ENCODE measurements around the gene ARHGEF38.
A peak's percentile ranks its signal among the peaks of the same experiment; 100 is the strongest.

Gene ARHGEF38

DNA sequence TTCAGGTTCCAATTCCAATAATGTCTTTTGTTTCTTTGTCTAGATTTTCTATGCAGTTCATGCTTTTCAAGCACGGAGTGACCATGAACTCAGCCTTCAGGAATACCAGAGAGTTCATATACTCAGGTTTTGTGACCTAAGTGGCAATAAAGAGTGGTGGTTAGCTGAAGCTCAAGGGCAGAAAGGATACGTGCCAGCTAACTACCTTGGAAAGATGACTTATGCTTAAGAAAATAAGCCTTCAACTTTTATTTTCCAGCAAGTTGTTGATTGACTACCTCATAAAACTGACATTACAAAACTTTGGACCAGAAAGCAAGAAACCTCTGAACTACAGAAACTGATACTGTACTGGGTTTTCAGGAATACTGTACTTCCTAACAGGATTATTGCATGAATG lies 125.3 kb downstream of the ARHGEF38 start:
- no peak overlapping the region for H4K91ac ChIP-seq (ENCODE audit: low read depth, low read length)
- peaks cover 0 to 1% of the 10 kb centered on the region in 2 experiments for H3K4me1 ChIP-seq (ENCODE audit: control insufficient read depth in 1 of 2, insufficient read depth in 2 of 2, low read length in 2 of 2)
- no CpG with 5 or more reads among the region's 2 CpGs for WGBS (ENCODE audit: extremely low coverage, insufficient coverage, insufficient read length)
- no peak overlapping the region for H3K23ac ChIP-seq (ENCODE audit: low read length)
- no peaks in the 10 kb centered on the region for H3K9me3 ChIP-seq (ENCODE audit: insufficient read depth, low read depth, low read length)
- H3K79me2 ChIP-seq (ENCODE audit: control insufficient read depth, insufficient read depth, low read length, poor library complexity) = no peaks in the 10 kb centered on the region
- H2BK12ac ChIP-seq (ENCODE audit: low read length) = no peak overlapping the region
- no peak overlapping the region for H4K12ac ChIP-seq (ENCODE audit: low read depth, low read length)
- no peak overlapping the region for H3K9ac ChIP-seq (ENCODE audit: low read length)
- no peak overlapping the region for H2BK5ac ChIP-seq (ENCODE audit: low read depth, low read length, poor library complexity)
- no peak overlapping the region for H2AK5ac ChIP-seq (ENCODE audit: low read length)
- peaks cover 0 to 2% of the 10 kb centered on the region in 2 experiments for H3K36me3 ChIP-seq (ENCODE audit: control insufficient read depth in 1 of 2, insufficient read depth in 2 of 2, low read length in 2 of 2)
- H2AFZ ChIP-seq (ENCODE audit: insufficient read depth, low read length, poor library complexity) = no peak overlapping the region
- no peak overlapping the region for H3K4me2 ChIP-seq (ENCODE audit: low read length)
- H3K27me3 ChIP-seq (ENCODE audit: insufficient read depth, low read length) = no peaks in the 10 kb centered on the region
- no peak overlapping the region for H3K4ac ChIP-seq (ENCODE audit: low read depth, low read length)
- no peak overlapping the region for H3K18ac ChIP-seq (ENCODE audit: low read length)
- no peak overlapping the region for H3K4me3 ChIP-seq (ENCODE audit: low read depth, low read length)
- no peak overlapping the region for H4K8ac ChIP-seq (ENCODE audit: low read depth, low read length)
- no peak overlapping the region for H3K27ac ChIP-seq (ENCODE audit: low read depth, low read length)
- no peak overlapping the region for H3K14ac ChIP-seq (ENCODE audit: low read length)
- no peak for DNase-seq
- H3K79me1 ChIP-seq (ENCODE audit: low read length) = no peaks in the 10 kb centered on the region
- no peak overlapping the region for H2BK120ac ChIP-seq (ENCODE audit: insufficient read depth, low read length, poor library complexity)

GRCh38 chr4:105679186-105679585 lies 126.8 kb downstream of the ARHGEF38 start:
- no peak overlapping the region for H3K9ac ChIP-seq (ENCODE audit: low read length)
- H3K79me1 ChIP-seq (ENCODE audit: low read length) = no peaks in the 10 kb centered on the region
- no peak overlapping the region for H2BK5ac ChIP-seq (ENCODE audit: low read depth, low read length, poor library complexity)
- no peak overlapping the region for H2AFZ ChIP-seq (ENCODE audit: insufficient read depth, low read length, poor library complexity)
- peaks cover 0 to 4% of the 10 kb centered on the region in 2 experiments for H3K4me1 ChIP-seq (ENCODE audit: control insufficient read depth in 1 of 2, insufficient read depth in 2 of 2, low read length in 2 of 2)
- no peak overlapping the region for H3K14ac ChIP-seq (ENCODE audit: low read length)
- no peak overlapping the region for H4K8ac ChIP-seq (ENCODE audit: low read depth, low read length)
- H3K9me3 ChIP-seq (ENCODE audit: insufficient read depth, low read depth, low read length) = no peaks in the 10 kb centered on the region
- no peak overlapping the region for H3K27ac ChIP-seq (ENCODE audit: low read depth, low read length)
- WGBS (ENCODE audit: extremely low coverage, insufficient coverage, insufficient read length) = no CpG with 5 or more reads among the region's 2 CpGs
- no peak overlapping the region for H3K23ac ChIP-seq (ENCODE audit: low read length)
- no peak overlapping the region for H3K4me3 ChIP-seq (ENCODE audit: low read depth, low read length)
- H2BK12ac ChIP-seq (ENCODE audit: low read length) = no peak overlapping the region
- no peak overlapping the region for H4K12ac ChIP-seq (ENCODE audit: low read depth, low read length)
- H2AK5ac ChIP-seq (ENCODE audit: low read length) = no peak overlapping the region
- no peak overlapping the region for H3K18ac ChIP-seq (ENCODE audit: low read length)
- no peak overlapping the region for H4K91ac ChIP-seq (ENCODE audit: low read depth, low read length)
- no peaks in the 10 kb centered on the region for H3K27me3 ChIP-seq (ENCODE audit: insufficient read depth, low read length)
- no peaks in the 10 kb centered on the region for H3K79me2 ChIP-seq (ENCODE audit: control insufficient read depth, insufficient read depth, low read length, poor library complexity)
- no peak for DNase-seq
- no peak overlapping the region for H3K4me2 ChIP-seq (ENCODE audit: low read length)
- H3K36me3 ChIP-seq (ENCODE audit: control insufficient read depth in 1 of 2, insufficient read depth in 2 of 2, low read length in 2 of 2) = peaks cover 0 to 4% of the 10 kb centered on the region in 2 experiments
- H3K4ac ChIP-seq (ENCODE audit: low read depth, low read length) = no peak overlapping the region
- H2BK120ac ChIP-seq (ENCODE audit: insufficient read depth, low read length, poor library complexity) = no peak overlapping the region

DNA sequence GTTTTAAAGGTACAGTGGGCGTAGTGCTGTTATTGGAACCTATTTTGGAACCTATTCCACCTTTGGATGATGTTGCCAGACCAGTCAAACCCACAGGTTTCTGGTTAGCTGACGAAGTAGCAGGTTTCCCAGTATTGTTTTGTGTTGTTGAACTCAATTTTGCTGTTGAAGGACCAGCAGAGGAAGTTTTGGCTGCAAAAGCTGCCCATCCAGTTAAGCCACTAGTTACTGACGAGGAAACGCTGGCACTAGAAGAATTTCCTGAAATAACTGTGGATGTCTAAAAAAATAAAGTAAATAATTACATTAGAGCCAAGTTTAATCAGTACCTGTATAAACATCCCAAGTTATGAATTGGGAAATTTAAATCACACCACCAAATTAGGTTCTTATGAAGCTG lies 130.6 kb downstream of the ARHGEF38 start:
- Histone ChIP-seq H2BK12ac (ENCODE audit: low read length) (no peak overlapping the region), H3K79me2 (ENCODE audit: control insufficient read depth, insufficient read depth, low read length, poor library complexity) (no peaks in the 10 kb centered on the region), H4K8ac (ENCODE audit: low read depth, low read length) (no peak overlapping the region), H3K18ac (ENCODE audit: low read length) (no peak overlapping the region), H3K79me1 (ENCODE audit: low read length) (no peaks in the 10 kb centered on the region), H3K4me2 (ENCODE audit: low read length) (peak overlapping the region; percentile 26), H3K27me3 (ENCODE audit: insufficient read depth, low read length) (no peaks in the 10 kb centered on the region), H2BK5ac (ENCODE audit: low read depth, low read length, poor library complexity) (no peak overlapping the region), H2AFZ (ENCODE audit: insufficient read depth, low read length, poor library complexity) (no peak overlapping the region), H3K27ac (ENCODE audit: low read depth, low read length) (peak overlapping the region; percentile 14), H3K9me3 (ENCODE audit: insufficient read depth, low read depth, low read length) (no peaks in the 10 kb centered on the region), H2AK5ac (ENCODE audit: low read length) (no peak overlapping the region), H4K91ac (ENCODE audit: low read depth, low read length) (no peak overlapping the region), H3K36me3 (ENCODE audit: control insufficient read depth in 1 of 2, insufficient read depth in 2 of 2, low read length in 2 of 2) (peaks cover 0 to 4% of the 10 kb centered on the region in 2 experiments), H3K9ac (ENCODE audit: low read length) (no peak overlapping the region), H3K23ac (ENCODE audit: low read length) (no peak overlapping the region), H3K14ac (ENCODE audit: low read length) (no peak overlapping the region), H3K4ac (ENCODE audit: low read depth, low read length) (no peak overlapping the region), H2BK120ac (ENCODE audit: insufficient read depth, low read length, poor library complexity) (no peak overlapping the region), H4K12ac (ENCODE audit: low read depth, low read length) (no peak overlapping the region), H3K4me1 (ENCODE audit: control insufficient read depth in 1 of 2, insufficient read depth in 2 of 2, low read length in 2 of 2) (peaks cover 0 to 4% of the 10 kb centered on the region in 2 experiments), H3K4me3 (ENCODE audit: low read depth, low read length) (no peak overlapping the region)
- DNase-seq = peak in 1 of 2 donors; percentile 36
- WGBS (ENCODE audit: extremely low coverage, insufficient coverage, insufficient read length) = no CpG with 5 or more reads among the region's 4 CpGs

GRCh38 chr4:105686571-105686970 lies 134.2 kb downstream of the ARHGEF38 start:
- Histone ChIP-seq H4K91ac (ENCODE audit: low read depth, low read length) (no peak overlapping the region), H3K27me3 (ENCODE audit: insufficient read depth, low read length) (no peaks in the 10 kb centered on the region), H3K4me1 (ENCODE audit: control insufficient read depth in 1 of 2, insufficient read depth in 2 of 2, low read length in 2 of 2) (peaks cover 0 to 4% of the 10 kb centered on the region in 2 experiments), H3K18ac (ENCODE audit: low read length) (no peak overlapping the region), H3K9me3 (ENCODE audit: insufficient read depth, low read depth, low read length) (no peaks in the 10 kb centered on the region), H3K79me2 (ENCODE audit: control insufficient read depth, insufficient read depth, low read length, poor library complexity) (no peaks in the 10 kb centered on the region), H2AK5ac (ENCODE audit: low read length) (no peak overlapping the region), H3K4ac (ENCODE audit: low read depth, low read length) (no peak overlapping the region), H3K27ac (ENCODE audit: low read depth, low read length) (no peak overlapping the region), H3K79me1 (ENCODE audit: low read length) (no peaks in the 10 kb centered on the region), H4K8ac (ENCODE audit: low read depth, low read length) (no peak overlapping the region), H3K4me3 (ENCODE audit: low read depth, low read length) (no peak overlapping the region), H3K9ac (ENCODE audit: low read length) (no peak overlapping the region), H3K36me3 (ENCODE audit: control insufficient read depth in 1 of 2, insufficient read depth in 2 of 2, low read length in 2 of 2) (peaks cover 3 to 6% of the 10 kb centered on the region in 2 experiments), H2AFZ (ENCODE audit: insufficient read depth, low read length, poor library complexity) (no peak overlapping the region), H2BK12ac (ENCODE audit: low read length) (no peak overlapping the region), H4K12ac (ENCODE audit: low read depth, low read length) (no peak overlapping the region), H3K14ac (ENCODE audit: low read length) (no peak overlapping the region), H2BK5ac (ENCODE audit: low read depth, low read length, poor library complexity) (no peak overlapping the region), H2BK120ac (ENCODE audit: insufficient read depth, low read length, poor library complexity) (no peak overlapping the region), H3K23ac (ENCODE audit: low read length) (no peak overlapping the region), H3K4me2 (ENCODE audit: low read length) (no peak overlapping the region)
- no peak for DNase-seq
- no CpG with 5 or more reads among the region's 2 CpGs for WGBS (ENCODE audit: extremely low coverage, insufficient coverage, insufficient read length)
